T-cell (primary cell): ENCODE measurements around the gene FLOT2. TPM values are rescaled to one million over a fixed set of nuclear protein-coding genes. Genes with fewer than 3 reads are reported as not detected.

Experiments
- total RNA-seq, 35 experiments: library from RNA in 6 of 35; stranded (reverse) in 6 of 35; fragments of 120-200 nt in 1 of 35; gene quantifications; one replicate each; pipeline versions ENCODE4 v1.2.1 to v1.2.4 and lab custom pipeline; 2013 to 2026

Gene FLOT2
- total RNA-seq, 5 donors from 2014 or later (not counting 1 experiment from before 2014, with no cell fraction given): 138 to 256 (median 235) TPM

Other genes starting within 250 kb of the FLOT2 start
- gene SDF2, start 235.8 kb downstream of the FLOT2 start, total RNA-seq: 10 to 100 TPM; 25.3 to 45.8 (median 43.9) TPM
- 100 to 1,000 TPM in 2 of 5 donors, 10 to 100 TPM in 3; 89.2 to 129 (median 95.7) TPM for gene SUPT6H, start 235.5 kb downstream of the FLOT2 start, total RNA-seq
- 10 to 100 TPM in 3 of 5 donors, 1 to 10 TPM in 2; 5.6 to 11.6 (median 10.2) TPM for gene PROCA1, start 185.8 kb downstream of the FLOT2 start, total RNA-seq
- gene RAB34, start 179.9 kb downstream of the FLOT2 start, total RNA-seq: 10 to 100 TPM in 3 of 5 donors, 1 to 10 TPM in 2; 7.6 to 82.8 (median 11.0) TPM
- gene RPL23A, start 177.7 kb downstream of the FLOT2 start, total RNA-seq: 1,000 to 10,000 TPM; 2,927 to 3,276 (median 3,036) TPM
- 1 to 10 TPM in 4 of 5 donors, not detected in 1; 1.2 to 1.8 (median 1.3) TPM for gene TLCD1, start 171.5 kb downstream of the FLOT2 start, total RNA-seq
- gene NEK8, start 168.9 kb downstream of the FLOT2 start, total RNA-seq: 10 to 100 TPM in 3 of 5 donors, 1 to 10 TPM in 2; 7.7 to 13.6 (median 12.7) TPM
- 100 to 1,000 TPM in 2 of 5 donors, 10 to 100 TPM in 3; 37.5 to 226 (median 42.5) TPM for gene TRAF4, start 153.7 kb downstream of the FLOT2 start, total RNA-seq
- gene FAM222B, start 54.9 kb downstream of the FLOT2 start, total RNA-seq: 10 to 100 TPM; 17.6 to 23.4 (median 23.3) TPM
- gene ERAL1, start 42.7 kb downstream of the FLOT2 start, total RNA-seq: 10 to 100 TPM; 18.9 to 33.7 (median 29.0) TPM
- gene DHRS13, start 5.3 kb upstream of the FLOT2 start, total RNA-seq: 10 to 100 TPM; 23.1 to 44.9 (median 39.7) TPM
- gene PHF12, start 53.8 kb upstream of the FLOT2 start, total RNA-seq: 100 to 1,000 TPM; 121 to 176 (median 123) TPM
- gene SEZ6, start 108.3 kb upstream of the FLOT2 start, total RNA-seq: 1 to 10 TPM in 1 of 5 donors, under 1 TPM in 1, not detected in 3; 0.49 to 1.6 TPM
- 1 to 10 TPM; 2.4 to 5.7 (median 4.6) TPM for gene PIPOX, start 145.4 kb upstream of the FLOT2 start, total RNA-seq